PFSK-1 (cell line): Measurements from ENCODE around the gene XRCC3.

Experiments
- FOXP2 ChIP-seq: optimal IDR thresholded peaks from 2 replicates; pipeline ENCODE3; 2011; ENCODE audit warnings: borderline replicate concordance, control low read depth, inconsistent platforms; ENCODE audit not compliant: insufficient read depth; ENCODE audit errors: extremely low read length, extremely low read depth
- POLR2AphosphoS5 ChIP-seq: IDR thresholded peaks from 2 replicates; pipeline ENCODE4 v1.6.1; 2012; ENCODE audit warnings: low read depth, mild to moderate bottlenecking, control low read depth, low read length, moderate library complexity
- REST ChIP-seq, 2 experiments: IDR thresholded peaks; 2 replicates each; pipeline versions ENCODE4 v1.6.1 to v1.8.0; 2011 to 2012; ENCODE audit warnings: low read depth in 2 of 2, low read length in 2 of 2, control low read depth in 1 of 2, inconsistent platforms in 1 of 2, mild to moderate bottlenecking in 1 of 2, moderate library complexity in 1 of 2; ENCODE audit not compliant: insufficient read depth in 1 of 2
- SIN3A ChIP-seq: IDR thresholded peaks from 2 replicates; pipeline ENCODE4 v1.6.1; 2012; ENCODE audit warnings: mild to moderate bottlenecking, low read length, moderate library complexity, borderline replicate concordance; ENCODE audit not compliant: insufficient read depth
- TAF1 ChIP-seq: IDR thresholded peaks from 2 replicates; pipeline ENCODE4 v1.6.1; 2012; ENCODE audit warnings: low read length, control low read depth, borderline replicate concordance; ENCODE audit not compliant: insufficient read depth

The XRCC3 gene

GRCh38 chr14:103708750-103709187 lies 6.5 kb downstream of the XRCC3 start:
- no peak for TF ChIP-seq FOXP2
- no peak for TF ChIP-seq TAF1
- no peak for TF ChIP-seq POLR2AphosphoS5
- TF ChIP-seq SIN3A = no peak
- no peak for TF ChIP-seq REST (IDR thresholded peaks at IDR 0.05; ENCODE audit: insufficient read depth in 1 of 2, low read depth in 2 of 2, low read length in 2 of 2)

GRCh38 chr14:103707329-103708263 lies 7.7 kb downstream of the XRCC3 start:
- TF ChIP-seq SIN3A (no peak), REST (IDR thresholded peaks at IDR 0.05; ENCODE audit: insufficient read depth in 1 of 2, low read depth in 2 of 2, low read length in 2 of 2) (no peak), POLR2AphosphoS5 (no peak), FOXP2 (no peak), TAF1 (no peak)

- no peak for TF ChIP-seq FOXP2
- TF ChIP-seq POLR2AphosphoS5 = no peak
- TF ChIP-seq SIN3A = no peak
- no peak for TF ChIP-seq TAF1
- TF ChIP-seq REST (IDR thresholded peaks at IDR 0.05; ENCODE audit: insufficient read depth in 1 of 2, low read depth in 2 of 2, low read length in 2 of 2) = no peak
Measured at GRCh38 chr14:103706551-103707328, 8.5 kb downstream of the XRCC3 start.

GRCh38 chr14:103705504-103706284 lies 9.6 kb downstream of the XRCC3 start:
- TF ChIP-seq POLR2AphosphoS5 = no peak
- TF ChIP-seq SIN3A = no peak
- TF ChIP-seq TAF1 = no peak
- TF ChIP-seq REST (IDR thresholded peaks at IDR 0.05; ENCODE audit: insufficient read depth in 1 of 2, low read depth in 2 of 2, low read length in 2 of 2) = no peak
- TF ChIP-seq FOXP2 = no peak
